ENCODE measurements around the gene EIF4G1. TPM values are rescaled to one million over a fixed set of nuclear protein-coding genes. Genes with fewer than 3 reads are reported as not detected.

Gene EIF4G1
- total RNA-seq, 1 experiment from 2014 or later, result 522 TPM

DNA sequence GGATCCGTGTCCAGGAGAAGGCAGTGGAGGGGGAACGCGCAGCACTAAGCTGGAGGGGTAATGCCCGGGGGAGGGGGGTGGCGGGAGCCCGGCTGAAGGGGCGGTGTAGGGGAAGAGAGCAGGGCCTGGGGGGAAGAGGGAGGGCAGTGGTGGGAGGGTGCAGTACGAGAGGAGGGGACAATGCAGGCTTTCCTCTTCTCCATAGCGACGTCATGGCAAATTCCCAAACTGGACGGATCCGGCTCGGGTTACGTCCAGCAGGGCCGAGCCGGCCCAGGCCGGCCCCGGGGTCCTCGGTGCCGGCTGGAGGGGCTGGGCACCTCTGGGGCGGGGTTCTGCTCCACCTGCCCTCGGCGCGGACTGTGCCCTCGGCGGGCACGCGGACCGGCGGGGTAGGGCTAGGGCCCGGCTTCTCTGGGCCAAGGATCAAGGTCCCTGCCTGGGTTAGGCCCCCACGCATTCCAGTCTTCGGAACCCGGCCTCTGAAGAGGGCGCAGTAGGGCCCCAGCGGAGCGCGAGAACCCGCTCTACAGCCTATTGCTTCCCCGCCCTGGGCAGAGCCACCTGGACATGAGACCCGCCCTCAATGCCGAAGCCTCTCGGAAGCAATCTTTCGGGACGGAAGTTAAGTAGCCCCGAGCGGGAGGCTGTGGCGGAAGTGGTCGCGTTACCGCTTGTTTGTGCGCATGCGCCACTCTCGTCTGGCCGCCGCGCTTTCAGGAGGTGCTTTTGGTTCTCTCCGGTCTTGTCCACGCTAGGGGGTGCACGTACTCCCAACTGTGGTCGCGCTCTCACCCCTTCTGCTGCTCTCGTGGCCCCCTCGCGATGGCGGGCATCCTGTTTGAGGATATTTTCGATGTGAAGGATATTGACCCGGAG is 48.5 kb downstream of the EIF4G1 start:
- intact Hi-C loops (cut with micrococcal nuclease), result loop anchor here (2.0 kb wide), 1 partner anchor 48 kb away; the partner anchor contains the start of gene EIF4G1
- no TSS peak for BruUV-seq (replicated peaks)
- CTCF ChIA-PET, result interaction anchor here (0.6 to 3.5 kb wide), 9 partner anchors 8 to 179 kb away, joined by 3 to 12 read pairs (median 4); partner anchors contain the start of gene FAM131A
- peaks cover 43% of the 10 kb centered on the region for H3K36me3 Mint-ChIP-seq (ENCODE audit: insufficient read depth, unreplicated experiment)
- peaks cover 27% of the 10 kb centered on the region for H3K4me1 Mint-ChIP-seq (ENCODE audit: insufficient read depth, unreplicated experiment)
- H3K27me3 Mint-ChIP-seq (ENCODE audit: insufficient read depth, unreplicated experiment), result no peaks in the 10 kb centered on the region
- POLR2A ChIA-PET, result interaction anchor here (0.9 to 4.1 kb wide), 14 partner anchors 9 to 427 kb away, joined by 3 to 18 read pairs (median 6); partner anchors contain the start of genes FAM131A and PSMD2
- H3K4me3 Mint-ChIP-seq (ENCODE audit: unreplicated experiment), result peak overlapping the region; percentile 93
- peak; percentile 98 for DNase-seq (ENCODE audit: unreplicated experiment)
- no peaks in the 10 kb centered on the region for H3K9me3 Mint-ChIP-seq (ENCODE audit: unreplicated experiment)
- TF ChIP-seq, protein P1, sequence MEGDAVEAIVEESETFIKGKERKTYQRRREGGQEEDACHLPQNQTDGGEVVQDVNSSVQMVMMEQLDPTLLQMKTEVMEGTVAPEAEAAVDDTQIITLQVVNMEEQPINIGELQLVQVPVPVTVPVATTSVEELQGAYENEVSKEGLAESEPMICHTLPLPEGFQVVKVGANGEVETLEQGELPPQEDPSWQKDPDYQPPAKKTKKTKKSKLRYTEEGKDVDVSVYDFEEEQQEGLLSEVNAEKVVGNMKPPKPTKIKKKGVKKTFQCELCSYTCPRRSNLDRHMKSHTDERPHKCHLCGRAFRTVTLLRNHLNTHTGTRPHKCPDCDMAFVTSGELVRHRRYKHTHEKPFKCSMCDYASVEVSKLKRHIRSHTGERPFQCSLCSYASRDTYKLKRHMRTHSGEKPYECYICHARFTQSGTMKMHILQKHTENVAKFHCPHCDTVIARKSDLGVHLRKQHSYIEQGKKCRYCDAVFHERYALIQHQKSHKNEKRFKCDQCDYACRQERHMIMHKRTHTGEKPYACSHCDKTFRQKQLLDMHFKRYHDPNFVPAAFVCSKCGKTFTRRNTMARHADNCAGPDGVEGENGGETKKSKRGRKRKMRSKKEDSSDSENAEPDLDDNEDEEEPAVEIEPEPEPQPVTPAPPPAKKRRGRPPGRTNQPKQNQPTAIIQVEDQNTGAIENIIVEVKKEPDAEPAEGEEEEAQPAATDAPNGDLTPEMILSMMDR (IDR thresholded peaks at IDR 0.05; ENCODE audit: unreplicated experiment), result peak; percentile 45
- peak overlapping the region; percentile 89 for H3K27ac Mint-ChIP-seq (ENCODE audit: low read depth, unreplicated experiment)

DNA sequence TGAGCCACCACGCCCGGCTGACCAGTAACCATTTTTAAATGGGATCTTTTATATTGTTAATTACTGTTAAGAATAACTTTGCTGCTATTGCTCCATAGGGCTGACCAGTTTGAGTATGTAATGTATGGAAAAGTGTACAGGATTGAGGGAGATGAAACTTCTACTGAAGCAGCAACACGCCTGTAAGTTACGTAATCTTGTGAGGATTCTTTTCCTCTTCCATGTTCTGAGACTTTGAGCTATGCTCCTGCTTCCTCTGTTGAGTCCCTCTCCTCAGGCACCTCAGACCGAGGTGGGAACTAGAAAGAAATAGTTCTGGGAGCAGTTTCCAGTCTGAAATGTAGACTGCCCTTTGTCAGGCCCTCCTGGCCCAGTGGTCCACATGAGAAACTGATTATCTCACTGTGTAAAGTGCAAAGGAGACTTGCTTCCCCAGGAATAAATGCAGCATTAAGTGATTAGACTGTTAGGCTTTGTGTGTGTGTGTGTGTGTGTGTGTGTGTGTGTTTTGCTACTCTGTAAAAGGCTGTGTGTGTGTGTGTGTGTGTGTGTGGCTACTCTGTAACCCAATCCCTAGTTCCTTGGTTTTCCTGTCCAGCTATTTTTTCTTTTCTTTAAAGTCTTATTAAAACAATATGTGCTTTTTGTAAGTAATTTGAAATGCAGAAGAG is 52.3 kb downstream of the EIF4G1 start:
- Mint-ChIP-seq H3K4me3 (ENCODE audit: unreplicated experiment) (no peak overlapping the region), H3K27ac (ENCODE audit: low read depth, unreplicated experiment) (no peak overlapping the region), H3K4me1 (ENCODE audit: insufficient read depth, unreplicated experiment) (peaks cover 21% of the 10 kb centered on the region), H3K27me3 (ENCODE audit: insufficient read depth, unreplicated experiment) (no peaks in the 10 kb centered on the region), H3K36me3 (ENCODE audit: insufficient read depth, unreplicated experiment) (peaks cover 77% of the 10 kb centered on the region), H3K9me3 (ENCODE audit: unreplicated experiment) (no peaks in the 10 kb centered on the region)
- CTCF ChIA-PET, result interaction anchor here (0.5 to 2.1 kb wide), 4 partner anchors 23 to 102 kb away, joined by 3 to 6 read pairs (median 4); no protein-coding TSS in a partner anchor
- TF ChIP-seq, protein P1 (IDR thresholded peaks at IDR 0.05; ENCODE audit: unreplicated experiment), result no peak
- intact Hi-C loops (cut with micrococcal nuclease), result no loop called here
- POLR2A ChIA-PET, result interaction anchor here (0.8 kb wide), 1 partner anchor 433 kb away, joined by 3 read pairs; no protein-coding TSS in a partner anchor
- no peak for DNase-seq (ENCODE audit: unreplicated experiment)
- BruUV-seq (replicated peaks), result no TSS peak

DNA sequence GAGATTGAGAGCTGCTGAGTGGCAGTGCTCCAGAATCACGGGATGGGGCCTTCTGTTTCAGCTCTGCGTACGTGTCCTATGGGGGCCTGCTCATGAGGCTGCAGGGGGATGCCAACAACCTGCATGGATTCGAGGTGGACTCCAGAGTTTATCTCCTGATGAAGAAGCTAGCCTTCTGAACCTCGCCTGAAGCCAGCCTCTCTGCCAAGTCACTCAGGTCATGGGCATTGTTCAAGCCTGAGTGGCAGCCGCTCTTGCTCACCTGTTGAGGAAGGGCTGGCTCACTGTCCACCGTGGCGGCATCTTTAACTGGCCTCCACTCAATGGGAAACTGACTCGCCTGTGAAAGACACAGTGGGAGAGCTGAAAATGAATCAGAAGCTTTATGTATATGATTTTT is 53.7 kb downstream of the EIF4G1 start:
- intact Hi-C loops (cut with micrococcal nuclease), result no loop called here
- peaks cover 23% of the 10 kb centered on the region for H3K4me1 Mint-ChIP-seq (ENCODE audit: insufficient read depth, unreplicated experiment)
- H3K36me3 Mint-ChIP-seq (ENCODE audit: insufficient read depth, unreplicated experiment), result peaks cover 77% of the 10 kb centered on the region
- H3K9me3 Mint-ChIP-seq (ENCODE audit: unreplicated experiment), result no peaks in the 10 kb centered on the region
- no TSS peak for BruUV-seq (replicated peaks)
- no peaks in the 10 kb centered on the region for H3K27me3 Mint-ChIP-seq (ENCODE audit: insufficient read depth, unreplicated experiment)
- ChIA-PET POLR2A (interaction anchor here (1.0 kb wide), 1 partner anchor 48 kb away, joined by 3 read pairs; no protein-coding TSS in a partner anchor), CTCF (interaction anchor here (0.5 to 1.6 kb wide), 10 partner anchors 13 to 765 kb away, joined by 3 to 9 read pairs (median 4); no protein-coding TSS in a partner anchor)
- H3K4me3 Mint-ChIP-seq (ENCODE audit: unreplicated experiment), result no peak overlapping the region
- TF ChIP-seq, protein P1 (IDR thresholded peaks at IDR 0.05; ENCODE audit: unreplicated experiment), result no peak
- H3K27ac Mint-ChIP-seq (ENCODE audit: low read depth, unreplicated experiment), result no peak overlapping the region
- DNase-seq (ENCODE audit: unreplicated experiment), result no peak

All from MCF 10A (cell line).